DND-41 (cell line): ENCODE results near the gene PLEK.

ENCODE experiments used
- ATAC-seq: fragments of 200-7000 bp; cut with Tn5 transposase; 3 replicates; pipeline ENCODE4 v1.9.1; 2021; ENCODE audit warnings: low read depth; ENCODE audit not compliant: insufficient read depth
- DNase-seq: peaks from one replicate; pipeline ENCODE4 v3.0.0-alpha.2; 2020
- H2AFZ ChIP-seq: 2 replicates; pipeline ENCODE4 v1.6.0; 2012; ENCODE audit warnings: low read depth, low read length
- H3K27ac ChIP-seq: 2 replicates; pipeline ENCODE4 v1.5.1; 2012; ENCODE audit warnings: low read length, inconsistent platforms
- H3K27me3 ChIP-seq: fragments of 200-600 bp; sonication (generic); 2 replicates; pipeline ENCODE4 v1.6.0; 2012; ENCODE audit warnings: low read length, mild to moderate bottlenecking, inconsistent platforms; ENCODE audit not compliant: insufficient read depth, poor library complexity
- H3K36me3 ChIP-seq: 2 replicates; pipeline ENCODE4 v1.5.1; 2012; ENCODE audit warnings: low read length, inconsistent platforms; ENCODE audit not compliant: insufficient read depth
- H3K4me1 ChIP-seq: 2 replicates; pipeline ENCODE4 v1.5.1; 2012; ENCODE audit warnings: mild to moderate bottlenecking, low read length; ENCODE audit not compliant: insufficient read depth
- H3K4me2 ChIP-seq: 2 replicates; pipeline ENCODE4 v1.6.0; 2012; ENCODE audit warnings: mild to moderate bottlenecking, moderate library complexity, low read length, inconsistent platforms; ENCODE audit not compliant: insufficient read depth
- H3K4me3 ChIP-seq, 2 experiments: fragments of 200-600 bp in 1 of 2; shearing (Covaris generic) in 1 of 2; 2 replicates each; pipeline ENCODE4 v1.5.1; 2012 to 2016; ENCODE audit warnings: inconsistent platforms in 2 of 2, low read length in 2 of 2, mild to moderate bottlenecking in 2 of 2, low read depth in 1 of 2, moderate library complexity in 1 of 2
- H3K79me2 ChIP-seq: 2 replicates; pipeline ENCODE4 v1.6.0; 2012; ENCODE audit warnings: low read length, inconsistent platforms; ENCODE audit not compliant: insufficient read depth
- H3K9ac ChIP-seq: 2 replicates; pipeline ENCODE4 v1.6.0; 2012; ENCODE audit warnings: low read depth, mild to moderate bottlenecking, inconsistent platforms, low read length, moderate library complexity
- H3K9me3 ChIP-seq: 2 replicates; pipeline ENCODE4 v1.5.1; 2012; ENCODE audit warnings: low read length, moderate library complexity, mild to moderate bottlenecking, inconsistent platforms; ENCODE audit not compliant: insufficient read depth, severe bottlenecking
- H4K20me1 ChIP-seq: 2 replicates; pipeline ENCODE4 v1.6.0; 2012; ENCODE audit warnings: low read length; ENCODE audit not compliant: insufficient read depth
- EZH2 ChIP-seq: IDR thresholded peaks from 3 replicates; pipeline ENCODE4 v1.6.1; 2012; ENCODE audit warnings: borderline replicate concordance, low read depth, mild to moderate bottlenecking, moderate library complexity, low read length, inconsistent platforms; ENCODE audit not compliant: severe bottlenecking
- TF ChIP-seq, protein P1 (sequence below): IDR thresholded peaks from 2 replicates; pipeline ENCODE4 v1.5.1; 2012; ENCODE audit warnings: borderline replicate concordance, low read length, moderate library complexity, mild to moderate bottlenecking; ENCODE audit not compliant: poor library complexity, severe bottlenecking; ENCODE audit errors: extremely low read depth

PLEK gene

DNA sequence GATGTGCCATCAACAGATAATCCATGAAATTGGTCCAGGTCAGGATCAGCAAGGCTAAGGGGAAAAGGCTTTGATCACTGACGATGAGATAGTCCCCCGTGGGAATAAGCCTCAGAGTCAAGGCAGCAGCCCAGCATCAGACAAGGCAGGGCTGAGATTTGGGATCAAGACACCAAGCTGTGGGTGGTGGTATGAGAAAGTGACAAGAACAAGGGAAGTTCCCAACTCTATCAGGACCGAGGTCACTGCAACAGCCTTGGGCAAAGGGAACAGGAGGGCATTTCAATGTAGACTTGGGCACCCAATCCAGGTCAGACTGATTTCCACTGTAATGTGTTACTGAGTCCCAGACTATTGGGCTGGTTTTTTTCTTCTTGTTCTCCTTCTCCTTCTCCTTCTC lies 18.7 kb downstream of the PLEK start:
- H3K4me2 ChIP-seq = no peak overlapping the region
- no peak overlapping the region for H2AFZ ChIP-seq
- no peak for ATAC-seq
- H4K20me1 ChIP-seq = no peaks in the 10 kb centered on the region
- TF ChIP-seq EZH2 = no peak
- TF ChIP-seq, protein P1, sequence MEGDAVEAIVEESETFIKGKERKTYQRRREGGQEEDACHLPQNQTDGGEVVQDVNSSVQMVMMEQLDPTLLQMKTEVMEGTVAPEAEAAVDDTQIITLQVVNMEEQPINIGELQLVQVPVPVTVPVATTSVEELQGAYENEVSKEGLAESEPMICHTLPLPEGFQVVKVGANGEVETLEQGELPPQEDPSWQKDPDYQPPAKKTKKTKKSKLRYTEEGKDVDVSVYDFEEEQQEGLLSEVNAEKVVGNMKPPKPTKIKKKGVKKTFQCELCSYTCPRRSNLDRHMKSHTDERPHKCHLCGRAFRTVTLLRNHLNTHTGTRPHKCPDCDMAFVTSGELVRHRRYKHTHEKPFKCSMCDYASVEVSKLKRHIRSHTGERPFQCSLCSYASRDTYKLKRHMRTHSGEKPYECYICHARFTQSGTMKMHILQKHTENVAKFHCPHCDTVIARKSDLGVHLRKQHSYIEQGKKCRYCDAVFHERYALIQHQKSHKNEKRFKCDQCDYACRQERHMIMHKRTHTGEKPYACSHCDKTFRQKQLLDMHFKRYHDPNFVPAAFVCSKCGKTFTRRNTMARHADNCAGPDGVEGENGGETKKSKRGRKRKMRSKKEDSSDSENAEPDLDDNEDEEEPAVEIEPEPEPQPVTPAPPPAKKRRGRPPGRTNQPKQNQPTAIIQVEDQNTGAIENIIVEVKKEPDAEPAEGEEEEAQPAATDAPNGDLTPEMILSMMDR = no peak
- H3K36me3 ChIP-seq = no peaks in the 10 kb centered on the region
- no peaks in the 10 kb centered on the region for H3K9me3 ChIP-seq
- H3K79me2 ChIP-seq = no peaks in the 10 kb centered on the region
- no peak overlapping the region for H3K27ac ChIP-seq
- H3K4me1 ChIP-seq = peaks cover 4% of the 10 kb centered on the region; the same call in 1 of the 2 replicates
- H3K9ac ChIP-seq = no peak overlapping the region
- DNase-seq = no peak
- no peak overlapping the region for H3K4me3 ChIP-seq
- H3K27me3 ChIP-seq = peaks cover 1% of the 10 kb centered on the region

DNA sequence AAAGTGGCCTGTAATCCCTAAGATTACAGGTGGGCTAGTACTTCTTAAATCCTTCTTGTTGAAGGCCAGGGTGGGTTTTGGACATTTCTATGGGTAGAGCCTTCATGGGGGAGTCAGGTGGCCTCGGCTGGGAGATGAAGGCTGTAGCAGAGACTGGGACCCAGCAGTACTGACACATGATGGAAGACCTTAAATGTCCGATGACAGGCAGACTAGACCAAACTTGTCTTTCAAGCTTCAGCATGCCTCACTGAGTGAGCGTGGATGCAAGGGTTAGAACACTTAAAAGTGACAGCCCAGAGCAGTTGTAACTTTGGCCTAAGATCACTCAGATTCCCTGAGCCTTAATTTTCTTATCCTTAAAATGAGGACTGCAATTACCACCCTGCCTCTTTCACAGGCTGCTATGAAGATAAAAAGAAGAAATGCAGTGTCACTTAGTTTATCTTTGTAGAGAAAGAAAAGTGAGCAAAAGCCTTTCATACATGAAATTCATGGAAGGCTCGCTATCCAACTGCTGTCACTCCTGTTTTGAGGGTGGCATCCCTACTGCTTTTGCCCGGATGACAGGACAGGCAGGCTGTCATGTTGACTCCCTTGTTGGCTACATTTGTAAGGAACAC lies 19.5 kb downstream of the PLEK start:
- no peak overlapping the region for H3K9ac ChIP-seq
- H3K27ac ChIP-seq = no peak overlapping the region
- H3K27me3 ChIP-seq = peaks cover 5% of the 10 kb centered on the region
- TF ChIP-seq, protein P1 = no peak
- no peak for TF ChIP-seq EZH2
- no peak overlapping the region for H2AFZ ChIP-seq
- no peak overlapping the region for H3K4me3 ChIP-seq
- DNase-seq = no peak
- H3K79me2 ChIP-seq = no peaks in the 10 kb centered on the region
- H4K20me1 ChIP-seq = no peaks in the 10 kb centered on the region
- no peaks in the 10 kb centered on the region for H3K36me3 ChIP-seq
- no peak overlapping the region for H3K4me2 ChIP-seq
- peaks cover 4% of the 10 kb centered on the region; the same call in 1 of the 2 replicates for H3K4me1 ChIP-seq
- ATAC-seq = no peak
- no peaks in the 10 kb centered on the region for H3K9me3 ChIP-seq

DNA sequence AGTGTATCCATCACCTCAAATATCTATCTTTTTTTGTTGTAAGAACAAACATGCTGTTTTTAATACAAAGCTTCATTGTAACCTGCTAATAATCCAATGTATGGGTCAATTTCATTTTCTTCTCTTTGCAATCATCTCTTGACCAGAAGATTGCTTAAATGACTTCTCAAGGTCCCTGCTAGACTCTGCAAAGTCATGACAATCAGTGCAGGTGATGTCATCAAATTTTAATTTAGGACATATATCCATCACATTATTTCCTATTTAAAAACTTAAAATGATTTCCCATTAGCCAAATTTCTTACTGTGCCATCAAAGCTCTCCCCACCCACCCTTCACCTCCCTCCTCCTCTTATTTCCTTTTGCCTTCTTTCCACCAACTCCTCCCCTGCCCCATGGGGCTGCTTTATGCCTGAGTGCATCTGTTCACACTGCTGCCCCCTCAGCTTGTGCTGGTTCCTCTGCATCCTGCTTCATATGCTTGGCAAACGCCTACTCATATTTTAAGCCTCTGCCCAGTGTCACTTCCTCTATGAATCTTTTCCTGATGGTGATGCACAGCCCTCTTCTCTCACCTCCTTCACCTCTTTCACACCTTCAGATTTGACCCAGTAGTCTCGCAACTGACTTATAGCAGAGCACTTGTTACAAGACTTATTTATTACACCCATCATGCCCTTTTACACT lies 20.3 kb downstream of the PLEK start:
- Histone ChIP-seq H3K36me3 (no peaks in the 10 kb centered on the region), H2AFZ (no peak overlapping the region), H3K9me3 (no peaks in the 10 kb centered on the region), H3K4me3 (no peak overlapping the region), H4K20me1 (no peaks in the 10 kb centered on the region), H3K27me3 (peaks cover 5% of the 10 kb centered on the region), H3K9ac (no peak overlapping the region), H3K27ac (no peak overlapping the region), H3K4me2 (no peak overlapping the region), H3K79me2 (no peaks in the 10 kb centered on the region), H3K4me1 (peaks cover 4% of the 10 kb centered on the region; the same call in 1 of the 2 replicates)
- ATAC-seq (peak; percentile 87), DNase-seq (peak; percentile 33)
- TF ChIP-seq, protein P1 = peak; percentile 19
- TF ChIP-seq EZH2 = no peak
